B cell (primary cell): ENCODE data around the gene CACNA2D4. TPM values are rescaled to one million over a fixed set of nuclear protein-coding genes. Genes with fewer than 3 reads are reported as not detected.

Source experiments
- ATAC-seq: fragments of 200-7000 bp; cut with Tn5 transposase; one replicate; pipeline ENCODE4 v1.10.0; 2021; ENCODE audit warnings: low read depth, mild to moderate bottlenecking, moderate number of reproducible peaks, moderate library complexity
- CTCF ChIA-PET: fragments of 350-600 bp; sonication (Branson Sonifier 250); formaldehyde crosslinking; loops from one replicate; lab custom pipeline; 2021; ENCODE audit warnings: antibody characterized with exemption, inconsistent platforms; lab: Charles Lee
- POLR2A ChIA-PET: fragments of 350-600 bp; sonication (Branson Sonifier 250); formaldehyde crosslinking; loops from one replicate; lab custom pipeline; 2021; ENCODE audit warnings: antibody characterized with exemption; lab: Charles Lee
- DNase-seq: peaks from one replicate; pipeline ENCODE4 v3.0.0; 2013
- H2AFZ ChIP-seq: 2 replicates; pipeline ENCODE4 v1.6.1; 2012; ENCODE audit warnings: mild to moderate bottlenecking, low read depth, low read length; ENCODE audit not compliant: insufficient read depth, poor library complexity, severe bottlenecking
- H3K27ac ChIP-seq, 2 donors: 1 replicate in 1 of 2; 2 replicates in 1 of 2; pipeline ENCODE4 v1.5.1; 2012 to 2013; ENCODE audit warnings: low read length in 2 of 2, mild to moderate bottlenecking in 2 of 2, moderate library complexity in 1 of 2
- H3K27me3 ChIP-seq, 4 experiments: fragments of 200-600 bp in 1 of 4; sonication (generic) in 1 of 4; replicated peaks in 1 of 4; 1 replicate in 2 of 4; 2 replicates in 2 of 4; pipeline versions ENCODE4 v1.6.1 to v1.7.0; 2013 to 2016; ENCODE audit warnings: low read length in 3 of 4, mild to moderate bottlenecking in 2 of 4, mixed read lengths in 1 of 4, moderate library complexity in 1 of 4; ENCODE audit not compliant: insufficient read depth in 4 of 4, control insufficient read depth in 3 of 4; ENCODE audit errors: control extremely low read depth in 1 of 4
- H3K36me3 ChIP-seq, 2 experiments: replicated peaks in 1 of 2; 1 replicate in 1 of 2; 2 replicates in 1 of 2; pipeline versions ENCODE4 v1.6.1 to v1.7.1; 2013; ENCODE audit warnings: low read length in 1 of 2; ENCODE audit not compliant: insufficient read depth in 2 of 2, control insufficient read depth in 1 of 2; ENCODE audit errors: control extremely low read depth in 1 of 2, extremely low read depth in 1 of 2
- H3K4me1 ChIP-seq, 2 donors: fragments of 200-600 bp in 1 of 2; sonication (generic) in 1 of 2; 1 replicate in 1 of 2; 2 replicates in 1 of 2; pipeline versions ENCODE4 v1.5.1 to v1.6.1; 2013 to 2017; ENCODE audit warnings: low read length in 2 of 2; ENCODE audit not compliant: control insufficient read depth in 2 of 2, insufficient read depth in 2 of 2
- H3K4me2 ChIP-seq: replicated peaks from 2 replicates; pipeline ENCODE3; 2012; ENCODE audit warnings: mild to moderate bottlenecking, low read depth, low read length; ENCODE audit not compliant: poor library complexity, severe bottlenecking
- H3K4me3 ChIP-seq, 5 experiments: fragments of 200-600 bp in 1 of 5; sonication (generic) in 1 of 5; 1 replicate in 3 of 5; 2 replicates in 2 of 5; pipeline versions ENCODE4 v1.5.1 to v1.7.0; 2011 to 2016; ENCODE audit warnings: low read length in 4 of 5, mild to moderate bottlenecking in 4 of 5, low read depth in 2 of 5, control low read depth in 1 of 5, moderate library complexity in 1 of 5; ENCODE audit not compliant: insufficient read depth in 1 of 5; ENCODE audit errors: control extremely low read depth in 1 of 5, extremely low read depth in 1 of 5
- H3K79me2 ChIP-seq: fragments of 200-600 bp; sonication (generic); one replicate; pipeline ENCODE4 v1.6.0; 2016; ENCODE audit warnings: low read length; ENCODE audit not compliant: control insufficient read depth, insufficient read depth
- H3K9ac ChIP-seq: fragments of 200-600 bp; sonication (generic); 2 replicates; pipeline ENCODE4 v1.6.1; 2017; ENCODE audit warnings: mild to moderate bottlenecking, low read length, moderate library complexity
- H3K9me3 ChIP-seq, 3 donors: one replicate each; pipeline versions ENCODE4 v1.6.1 to v1.7.1; 2013; ENCODE audit warnings: low read length in 2 of 3; ENCODE audit not compliant: control insufficient read depth in 2 of 3, insufficient read depth in 1 of 3; ENCODE audit errors: control extremely low read depth in 1 of 3
- H4K20me1 ChIP-seq: 2 replicates; pipeline ENCODE4 v1.6.0; 2012; ENCODE audit warnings: mild to moderate bottlenecking, low read length; ENCODE audit not compliant: insufficient read depth, control insufficient read depth, poor library complexity, severe bottlenecking
- H3K27ac Mint-ChIP-seq: one replicate; pipeline ENCODE4 v1.8.0; 2021; ENCODE audit warnings: mixed read lengths
- H3K27me3 Mint-ChIP-seq: one replicate; pipeline ENCODE4 v1.8.0; 2021; ENCODE audit warnings: mixed read lengths
- H3K4me1 Mint-ChIP-seq: one replicate; pipeline ENCODE4 v1.8.0; 2021; ENCODE audit warnings: mixed read lengths
- H3K4me3 Mint-ChIP-seq: one replicate; pipeline ENCODE4 v1.8.0; 2021; ENCODE audit warnings: mixed read lengths
- H3K9me3 Mint-ChIP-seq: one replicate; pipeline ENCODE4 v1.8.0; 2022; ENCODE audit warnings: mixed read lengths; ENCODE audit not compliant: insufficient read depth
- CTCF ChIP-seq: fragments of 200-600 bp; IDR thresholded peaks from one replicate; pipeline ENCODE4 v1.8.0; 2022; ENCODE audit warnings: antibody characterized with exemption, mild to moderate bottlenecking
- EZH2 ChIP-seq: IDR thresholded peaks from 2 replicates; pipeline ENCODE4 v1.6.1; 2012; ENCODE audit warnings: borderline replicate concordance, low read depth, mild to moderate bottlenecking, moderate library complexity, low read length; ENCODE audit not compliant: insufficient read depth, poor library complexity, severe bottlenecking
- WGBS: methylation state at CpG from one replicate; pipeline ENCODE4 v1.1.5; 2013; ENCODE audit warnings: missing lambda C conversion rate; ENCODE audit not compliant: insufficient coverage; 5-methylcytosine and 5-hydroxymethylcytosine counted together
- intact Hi-C: fragments of 100-400 bp; cut with micrococcal nuclease; formaldehyde crosslinking; loops from one replicate; pipeline ENCODE4 v1.10.0; 2022
- polyA plus RNA-seq: library from polyadenylated mRNA; depleted of rRNA; stranded (reverse); fragments of >200 nt; gene quantifications from 2 replicates; pipeline ENCODE4 v1.2.3, GENCODE V29; 2012
- total RNA-seq, 2 donors: library from RNA; stranded (reverse); fragments of 120-200 nt in 1 of 2; gene quantifications; 1 replicate in 1 of 2; 2 replicates in 1 of 2; pipeline versions ENCODE4 v1.2.3 to v1.2.4, GENCODE V29; 2013 to 2022

The CACNA2D4 gene
- total and polyA plus RNA-seq, 2 donors (not counting 1 experiment from before 2014, with no cell fraction given) = 6.0 to 7.4 TPM

- H3K9me3 Mint-ChIP-seq = no peaks in the 10 kb centered on the region
- no peak overlapping the region for H3K9ac ChIP-seq
- no peak overlapping the region for H3K4me3 ChIP-seq
- no peak overlapping the region for H3K4me2 ChIP-seq
- 88% methylated on average over 2 of the region's 4 CpGs for WGBS
- ChIA-PET CTCF (no interaction called here), POLR2A (no interaction called here)
- H3K27me3 ChIP-seq = no peaks in the 10 kb centered on the region
- TF ChIP-seq EZH2 = no peak
- no peak for TF ChIP-seq CTCF
- no peaks in the 10 kb centered on the region for H3K79me2 ChIP-seq
- H2AFZ ChIP-seq = no peak overlapping the region
- no peaks in the 10 kb centered on the region for H4K20me1 ChIP-seq
- H3K27ac ChIP-seq = no peak overlapping the region
- no peak overlapping the region for H3K4me3 Mint-ChIP-seq
- H3K4me1 ChIP-seq = no peaks in the 10 kb centered on the region
- H3K9me3 ChIP-seq = no peaks in the 10 kb centered on the region
- H3K36me3 ChIP-seq = peaks cover 0 to 16% of the 10 kb centered on the region in 2 experiments
- no peak overlapping the region for H3K27ac Mint-ChIP-seq
- ATAC-seq = no peak
- no peaks in the 10 kb centered on the region for H3K4me1 Mint-ChIP-seq
- intact Hi-C loops = no loop called here
- no peaks in the 10 kb centered on the region for H3K27me3 Mint-ChIP-seq
- DNase-seq = no peak
Measured at GRCh38 chr12:1966561-1967226, 48.2 kb upstream of the CACNA2D4 start.

- DNase-seq = no peak
- WGBS = 100% methylated on average over 2 of the region's 2 CpGs
- Histone ChIP-seq H3K27ac (no peak overlapping the region), H3K4me2 (no peak overlapping the region), H3K36me3 (peaks cover 0 to 19% of the 10 kb centered on the region in 2 experiments), H3K4me3 (no peak overlapping the region), H3K9ac (no peak overlapping the region), H3K79me2 (no peaks in the 10 kb centered on the region), H3K9me3 (no peaks in the 10 kb centered on the region), H4K20me1 (no peaks in the 10 kb centered on the region), H3K27me3 (no peaks in the 10 kb centered on the region), H2AFZ (no peak overlapping the region), H3K4me1 (no peaks in the 10 kb centered on the region)
- no peaks in the 10 kb centered on the region for H3K27me3 Mint-ChIP-seq
- no peak for ATAC-seq
- POLR2A ChIA-PET = no interaction called here
- intact Hi-C loops = no loop called here
- CTCF ChIA-PET = no interaction called here
- H3K27ac Mint-ChIP-seq = no peak overlapping the region
- no peaks in the 10 kb centered on the region for H3K9me3 Mint-ChIP-seq
- no peak overlapping the region for H3K4me3 Mint-ChIP-seq
- H3K4me1 Mint-ChIP-seq = no peaks in the 10 kb centered on the region
- TF ChIP-seq CTCF (no peak), EZH2 (no peak)
Measured at GRCh38 chr12:1965916-1966315, 47.5 kb upstream of the CACNA2D4 start.
